K562 (cell line): ENCODE results near the gene HGS.

Experiments used
- SMAD3 ChIP-seq: fragments of 450-650 bp; formaldehyde crosslinking; conservative IDR thresholded peaks from 2 replicates; pipeline ENCODE4 v1.4.0; 2020; ENCODE audit warnings: mild to moderate bottlenecking
- ZNF384 ChIP-seq: IDR thresholded peaks from 2 replicates; pipeline ENCODE4 v1.6.1; 2012; ENCODE audit warnings: low read depth, low read length, improper control_type of control experiment

DNA sequence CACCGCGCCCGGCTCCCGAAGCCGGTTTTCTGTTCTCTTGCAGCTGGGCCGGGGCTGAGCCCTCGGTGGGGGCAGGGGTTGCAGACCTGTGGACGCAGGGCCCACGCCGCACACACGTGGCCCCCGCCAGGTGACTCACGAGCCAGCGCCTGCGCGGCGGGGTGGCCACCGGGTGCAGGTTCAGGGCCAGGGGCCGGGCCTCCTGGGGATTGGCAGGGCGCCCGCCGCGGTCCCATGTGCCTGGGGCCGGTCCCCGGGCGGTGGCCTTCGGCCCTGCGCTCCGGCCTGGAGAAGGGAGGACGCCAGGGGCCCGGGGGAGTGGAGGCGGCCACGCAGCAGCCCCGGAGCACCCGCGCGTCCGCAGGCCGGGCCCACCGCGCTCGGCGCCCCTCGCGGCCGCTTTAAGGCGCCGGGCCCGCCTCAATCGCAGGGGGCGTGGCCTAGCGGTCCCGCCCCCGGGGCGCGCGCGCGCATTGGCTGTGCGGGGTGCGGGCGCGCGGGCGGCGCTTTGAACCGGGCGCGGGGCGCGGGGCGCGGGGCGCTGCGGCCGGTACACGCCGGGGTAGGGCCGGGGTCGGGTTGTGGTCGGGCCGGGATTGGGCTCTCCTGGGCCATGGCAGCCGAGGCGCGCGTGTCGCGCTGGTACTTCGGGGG, 28.1 kb downstream of the HGS start, which contains the start of gene SLC25A10:
- TF ChIP-seq SMAD3 (no peak), ZNF384 (no peak)
